Esophagus muscularis mucosa (tissue), 4 donors: Measurements from ENCODE around the gene WBP1L.

Source experiments
- EP300 ChIP-seq: sonication (generic); formaldehyde crosslinking; IDR thresholded peaks from one replicate; pipeline ENCODE4 v1.6.1; 2017; ENCODE audit warnings: antibody characterized with exemption
- POLR2A ChIP-seq: fragments of 450-650 bp; IDR thresholded peaks from one replicate; pipeline ENCODE4 v1.6.1; 2017; ENCODE audit warnings: antibody characterized with exemption, moderate library complexity, mild to moderate bottlenecking, low read depth
- TF ChIP-seq, protein P1 (sequence below), 3 experiments: fragments of 200-600 bp in 2 of 3; fragments of 450-650 bp in 1 of 3; sonication (generic) in 2 of 3; IDR thresholded peaks; one replicate each; pipeline ENCODE4 v1.5.1; 2017 to 2019; ENCODE audit warnings: antibody characterized with exemption in 3 of 3, mild to moderate bottlenecking in 2 of 3, moderate library complexity in 1 of 3

DNA sequence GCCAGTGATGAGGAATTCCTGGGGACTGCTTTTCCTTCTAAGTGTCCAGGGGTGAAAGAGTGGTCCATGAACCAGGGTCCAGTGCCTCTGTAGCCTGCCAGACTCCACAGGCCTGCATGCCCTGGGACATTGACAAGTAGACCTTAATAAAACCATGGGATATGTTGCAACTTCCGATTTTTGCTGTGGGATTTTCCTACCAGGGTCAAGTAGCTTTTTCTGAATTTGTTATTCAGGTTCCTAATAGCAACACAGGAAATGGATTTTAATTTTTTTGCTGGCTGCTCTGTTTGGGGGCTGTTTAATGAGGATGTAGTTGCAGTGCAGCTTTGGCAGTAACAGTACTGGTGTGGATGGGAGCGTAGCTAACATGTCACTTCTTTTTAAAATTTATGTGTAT lies 42.1 kb downstream of the WBP1L start:
- TF ChIP-seq, protein P1, sequence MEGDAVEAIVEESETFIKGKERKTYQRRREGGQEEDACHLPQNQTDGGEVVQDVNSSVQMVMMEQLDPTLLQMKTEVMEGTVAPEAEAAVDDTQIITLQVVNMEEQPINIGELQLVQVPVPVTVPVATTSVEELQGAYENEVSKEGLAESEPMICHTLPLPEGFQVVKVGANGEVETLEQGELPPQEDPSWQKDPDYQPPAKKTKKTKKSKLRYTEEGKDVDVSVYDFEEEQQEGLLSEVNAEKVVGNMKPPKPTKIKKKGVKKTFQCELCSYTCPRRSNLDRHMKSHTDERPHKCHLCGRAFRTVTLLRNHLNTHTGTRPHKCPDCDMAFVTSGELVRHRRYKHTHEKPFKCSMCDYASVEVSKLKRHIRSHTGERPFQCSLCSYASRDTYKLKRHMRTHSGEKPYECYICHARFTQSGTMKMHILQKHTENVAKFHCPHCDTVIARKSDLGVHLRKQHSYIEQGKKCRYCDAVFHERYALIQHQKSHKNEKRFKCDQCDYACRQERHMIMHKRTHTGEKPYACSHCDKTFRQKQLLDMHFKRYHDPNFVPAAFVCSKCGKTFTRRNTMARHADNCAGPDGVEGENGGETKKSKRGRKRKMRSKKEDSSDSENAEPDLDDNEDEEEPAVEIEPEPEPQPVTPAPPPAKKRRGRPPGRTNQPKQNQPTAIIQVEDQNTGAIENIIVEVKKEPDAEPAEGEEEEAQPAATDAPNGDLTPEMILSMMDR (IDR thresholded peaks at IDR 0.05): no peak
- TF ChIP-seq POLR2A (no peak), EP300 (no peak)
